Activated naive CD8-positive, alpha-beta T cell treated with anti-CD3 and anti-CD28 coated beads for 36 hours (primary cell): ENCODE results near the gene ELAVL1. TPM values are rescaled to one million over a fixed set of nuclear protein-coding genes. Genes with fewer than 3 reads are reported as not detected.
"Not testable (repeated sequence)": the region's sequence is repeated elsewhere in the genome, so short reads cannot be mapped to it uniquely, and the experiment has no call there.

Experiments used
- DNase-seq: peaks from one replicate; pipeline ENCODE4 v3.0.0; 2021
- H3K27ac Mint-ChIP-seq: one replicate; pipeline ENCODE4 v1.8.0; 2022; ENCODE audit warnings: mild to moderate bottlenecking, moderate library complexity, mixed read lengths
- H3K27me3 Mint-ChIP-seq: one replicate; pipeline ENCODE4 v1.8.0; 2022; ENCODE audit warnings: mild to moderate bottlenecking, mixed read lengths
- H3K36me3 Mint-ChIP-seq: one replicate; pipeline ENCODE4 v1.8.0; 2021; ENCODE audit warnings: mild to moderate bottlenecking, mixed read lengths
- H3K4me1 Mint-ChIP-seq: one replicate; pipeline ENCODE4 v1.8.0; 2021; ENCODE audit warnings: mixed read lengths
- H3K4me3 Mint-ChIP-seq: one replicate; pipeline ENCODE4 v1.8.0; 2022; ENCODE audit warnings: mild to moderate bottlenecking, moderate library complexity, mixed read lengths
- H3K9me3 Mint-ChIP-seq: one replicate; pipeline ENCODE4 v1.8.0; 2022; ENCODE audit warnings: mixed read lengths
- total RNA-seq, 2 experiments: library from RNA; stranded (reverse); gene quantifications; one replicate each; pipeline ENCODE4 v1.2.3, GENCODE V29; 2021

Gene ELAVL1
- total RNA-seq, 2 experiments from 2014 or later, result 169 to 172 TPM

GRCh38 chr19:7931221-7932061 lies 74.0 kb downstream of the ELAVL1 start:
- DNase-seq, result no peak
- H3K9me3 Mint-ChIP-seq, result no peaks in the 10 kb centered on the region
- no peaks in the 10 kb centered on the region for H3K27me3 Mint-ChIP-seq
- no peak overlapping the region for H3K4me3 Mint-ChIP-seq
- H3K36me3 Mint-ChIP-seq, result peaks cover 12% of the 10 kb centered on the region
- H3K27ac Mint-ChIP-seq, result no peak overlapping the region
- H3K4me1 Mint-ChIP-seq, result peaks cover 10% of the 10 kb centered on the region

DNA sequence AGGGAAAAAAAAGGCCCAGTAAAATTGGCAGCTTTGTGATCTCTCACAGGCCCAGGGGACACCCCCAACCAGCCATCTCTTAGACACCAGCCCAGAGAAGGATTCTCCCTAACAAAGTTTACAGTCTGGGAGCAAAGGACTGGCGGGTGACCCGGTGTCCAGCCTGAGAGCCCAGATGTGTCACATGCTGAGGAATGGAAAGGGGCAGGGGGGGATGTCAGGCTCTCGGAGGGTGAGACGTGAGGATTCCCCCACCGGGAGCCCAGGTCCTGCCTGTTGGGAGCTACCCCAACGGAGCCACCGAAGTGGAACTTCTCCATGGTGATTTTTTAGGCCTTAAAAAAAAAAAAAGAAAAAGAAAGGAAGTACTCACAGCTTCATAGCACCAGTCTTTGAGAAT lies 74.7 kb downstream of the ELAVL1 start:
- Mint-ChIP-seq H3K4me3 (no peak overlapping the region), H3K36me3 (peaks cover 15% of the 10 kb centered on the region), H3K9me3 (no peaks in the 10 kb centered on the region), H3K4me1 (peaks cover 13% of the 10 kb centered on the region), H3K27me3 (no peaks in the 10 kb centered on the region), H3K27ac (no peak overlapping the region)
- DNase-seq, result no peak

DNA sequence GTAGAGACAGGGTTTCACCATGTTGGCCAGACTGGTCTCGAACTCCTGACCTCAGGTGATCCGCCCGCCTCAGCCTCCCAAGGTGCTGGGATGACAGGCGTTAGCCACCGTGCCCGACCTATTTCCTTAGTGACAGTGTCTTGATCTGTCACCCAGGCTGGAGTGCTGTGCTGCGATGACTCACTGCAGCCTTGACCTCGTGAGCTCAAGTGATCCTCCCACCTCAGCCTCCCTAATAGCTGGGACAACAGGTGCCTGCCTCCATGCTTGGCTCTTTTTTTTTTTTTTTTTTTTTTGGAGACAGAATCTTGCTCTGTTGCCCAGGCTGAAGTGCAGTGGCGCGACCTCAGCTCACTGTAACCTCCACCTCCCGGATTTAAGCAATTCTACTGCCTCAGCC lies 75.4 kb downstream of the ELAVL1 start:
- Mint-ChIP-seq H3K4me1 (peaks cover 14% of the 10 kb centered on the region), H3K36me3 (peaks cover 15% of the 10 kb centered on the region)
- not testable (repeated sequence) for H3K9me3 Mint-ChIP-seq, DNase-seq, H3K27ac Mint-ChIP-seq, H3K4me3 Mint-ChIP-seq, H3K27me3 Mint-ChIP-seq

DNA sequence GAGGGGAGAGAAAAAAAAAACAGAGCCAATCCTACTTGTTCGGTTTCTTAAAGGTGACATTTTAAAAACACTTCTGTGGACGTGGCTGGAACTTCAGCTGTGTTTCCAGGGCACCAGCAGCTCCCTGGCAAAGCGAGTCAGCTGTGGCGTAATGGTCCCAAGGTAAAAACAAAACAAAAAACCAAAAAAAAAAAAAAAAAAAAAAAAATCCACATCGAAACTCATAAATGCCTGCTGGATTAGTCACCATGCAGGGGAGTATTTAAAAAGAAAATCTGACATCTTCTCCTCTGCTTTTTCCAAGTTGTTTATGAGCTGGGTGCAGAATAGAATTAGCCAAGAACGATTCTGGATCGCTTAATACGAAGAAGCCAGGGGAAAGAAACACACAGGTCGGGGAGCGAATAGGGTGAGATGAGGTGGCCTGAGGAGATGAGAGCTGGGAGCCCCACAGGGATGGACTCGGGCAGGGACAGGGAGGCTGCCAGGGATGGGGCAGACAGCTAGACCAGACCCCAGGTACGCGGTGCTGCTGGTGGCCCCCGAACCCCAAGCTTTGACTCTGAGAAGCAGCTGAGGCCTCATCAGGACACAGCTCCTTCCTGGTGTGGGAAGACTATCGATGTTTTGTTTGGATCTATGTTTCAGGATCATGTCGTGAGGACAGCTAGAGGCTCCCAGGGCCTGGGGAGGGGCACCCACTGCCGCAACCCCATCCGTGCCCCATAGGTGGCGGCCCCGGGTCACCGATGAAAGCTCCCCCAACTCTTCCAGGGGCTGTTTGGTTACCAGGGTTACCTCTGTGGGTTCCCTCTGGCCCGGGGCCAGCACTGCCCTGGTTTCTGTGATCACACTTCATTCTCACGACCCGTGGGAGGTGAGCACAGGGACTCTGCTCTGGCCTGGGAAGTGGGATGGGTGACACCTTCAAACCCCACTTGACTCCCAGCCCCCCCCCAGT lies 76.4 kb downstream of the ELAVL1 start:
- no peaks in the 10 kb centered on the region for H3K9me3 Mint-ChIP-seq
- peak overlapping the region; percentile 56 for H3K27ac Mint-ChIP-seq
- H3K27me3 Mint-ChIP-seq, result no peaks in the 10 kb centered on the region
- H3K36me3 Mint-ChIP-seq, result peaks cover 13% of the 10 kb centered on the region
- peak; percentile 81 for DNase-seq
- H3K4me1 Mint-ChIP-seq, result peaks cover 14% of the 10 kb centered on the region
- H3K4me3 Mint-ChIP-seq, result no peak overlapping the region

DNA sequence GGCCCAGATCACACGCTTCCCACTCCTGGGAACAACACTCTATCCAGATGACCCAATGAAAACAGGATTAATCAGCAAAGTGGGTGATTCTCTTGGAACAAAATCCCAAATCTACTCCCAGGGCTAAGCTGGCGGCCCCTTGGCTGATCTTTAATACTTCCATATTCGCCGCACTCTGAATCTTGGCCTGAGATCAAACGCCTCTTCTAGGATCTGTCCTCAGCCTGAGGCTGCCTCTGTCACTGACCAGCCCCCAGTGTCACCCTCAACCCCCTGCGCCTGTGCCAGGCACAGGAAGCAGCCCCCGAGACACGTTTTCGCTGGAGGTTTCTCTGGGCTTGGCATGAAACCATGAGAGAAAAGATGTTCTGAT lies 77.1 kb downstream of the ELAVL1 start:
- peaks cover 14% of the 10 kb centered on the region for H3K4me1 Mint-ChIP-seq
- H3K4me3 Mint-ChIP-seq, result no peak overlapping the region
- no peaks in the 10 kb centered on the region for H3K9me3 Mint-ChIP-seq
- no peak for DNase-seq
- H3K27me3 Mint-ChIP-seq, result no peaks in the 10 kb centered on the region
- peak overlapping the region; percentile 50 for H3K27ac Mint-ChIP-seq
- H3K36me3 Mint-ChIP-seq, result peaks cover 13% of the 10 kb centered on the region

DNA sequence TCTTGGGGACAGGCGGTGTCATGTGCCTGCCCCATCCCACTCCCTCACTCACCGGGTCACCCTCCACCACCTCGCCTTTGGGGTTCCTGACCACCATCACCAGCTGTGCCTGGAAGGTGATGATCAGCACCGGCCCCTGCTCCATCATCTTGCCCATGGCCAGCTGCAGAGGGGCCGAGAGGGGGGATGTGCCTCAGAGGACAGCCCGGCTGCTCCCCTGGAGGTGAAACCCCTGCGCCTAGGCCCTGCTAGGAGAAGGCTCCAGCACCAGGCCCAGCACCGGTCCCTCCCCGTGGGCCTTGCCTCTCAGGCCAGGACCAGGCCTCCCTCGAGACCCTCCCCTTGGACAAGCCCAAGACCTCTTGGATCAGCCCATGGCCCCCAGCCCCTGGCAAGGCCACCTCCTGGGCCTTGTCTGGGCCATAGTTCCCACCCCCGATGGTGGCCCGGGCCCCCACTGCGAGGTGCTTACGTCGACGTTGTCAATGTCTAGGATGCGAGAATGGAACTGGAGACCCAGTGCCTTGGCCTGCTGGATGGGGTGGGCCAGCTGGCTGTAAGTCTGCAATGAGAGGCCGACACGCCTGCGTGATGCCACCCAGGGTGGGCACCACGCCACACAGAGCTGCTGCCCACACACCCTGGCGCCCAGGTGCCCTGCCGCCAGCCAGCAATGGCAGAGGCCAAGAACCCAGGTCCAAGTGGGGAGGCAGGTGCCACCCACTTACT lies 77.7 kb downstream of the ELAVL1 start:
- Mint-ChIP-seq H3K9me3 (no peaks in the 10 kb centered on the region), H3K27ac (no peak overlapping the region), H3K4me3 (no peak overlapping the region), H3K36me3 (peaks cover 13% of the 10 kb centered on the region), H3K27me3 (no peaks in the 10 kb centered on the region), H3K4me1 (peaks cover 14% of the 10 kb centered on the region)
- no peak for DNase-seq

DNA sequence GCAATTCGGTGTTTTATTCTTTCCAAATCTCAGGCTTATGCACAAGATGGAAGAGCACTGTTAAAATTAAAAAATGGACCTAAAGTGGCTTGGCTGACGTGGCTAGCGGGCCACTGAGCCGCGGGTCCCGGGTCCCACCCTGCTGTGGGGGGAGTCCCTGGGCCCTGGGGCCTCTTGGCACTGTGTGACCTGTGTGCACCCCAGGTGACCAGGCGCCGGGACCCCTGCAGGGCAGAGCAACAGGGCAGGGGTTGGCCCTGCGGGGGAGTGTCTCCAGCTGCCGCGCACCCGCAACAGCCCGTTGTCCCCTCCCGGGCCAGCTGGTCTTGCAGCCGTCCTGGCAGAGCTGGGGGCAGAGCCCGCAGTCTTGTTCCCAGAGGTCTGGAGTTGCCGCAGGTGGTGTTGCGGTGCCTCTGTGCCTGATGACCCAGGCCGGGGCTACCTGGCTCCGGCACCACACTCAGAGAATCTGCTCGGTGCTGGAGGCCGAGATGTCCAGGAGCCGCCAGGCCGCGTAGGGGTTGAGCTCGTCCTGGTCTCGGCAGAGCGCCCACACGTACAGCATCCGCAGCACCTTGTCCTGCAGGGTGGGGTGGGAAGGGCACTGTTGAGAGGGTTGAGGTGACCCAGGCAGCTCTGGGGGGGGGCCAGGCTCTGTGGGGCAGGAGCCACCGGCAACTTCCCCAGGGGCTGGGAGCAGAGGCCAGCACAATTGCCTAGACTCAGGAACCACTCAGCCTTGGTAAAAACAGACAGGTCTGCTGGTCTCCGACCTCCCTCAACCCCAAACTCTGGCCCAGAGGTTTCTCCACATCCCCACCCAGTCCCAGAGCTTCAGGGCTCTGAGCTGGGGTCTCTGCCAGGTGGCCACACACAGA lies 78.5 kb downstream of the ELAVL1 start:
- Mint-ChIP-seq H3K36me3 (peaks cover 14% of the 10 kb centered on the region), H3K9me3 (no peaks in the 10 kb centered on the region), H3K27me3 (no peaks in the 10 kb centered on the region), H3K4me3 (peak overlapping the region; percentile 68), H3K4me1 (peaks cover 18% of the 10 kb centered on the region), H3K27ac (no peak overlapping the region)
- DNase-seq, result no peak

DNA sequence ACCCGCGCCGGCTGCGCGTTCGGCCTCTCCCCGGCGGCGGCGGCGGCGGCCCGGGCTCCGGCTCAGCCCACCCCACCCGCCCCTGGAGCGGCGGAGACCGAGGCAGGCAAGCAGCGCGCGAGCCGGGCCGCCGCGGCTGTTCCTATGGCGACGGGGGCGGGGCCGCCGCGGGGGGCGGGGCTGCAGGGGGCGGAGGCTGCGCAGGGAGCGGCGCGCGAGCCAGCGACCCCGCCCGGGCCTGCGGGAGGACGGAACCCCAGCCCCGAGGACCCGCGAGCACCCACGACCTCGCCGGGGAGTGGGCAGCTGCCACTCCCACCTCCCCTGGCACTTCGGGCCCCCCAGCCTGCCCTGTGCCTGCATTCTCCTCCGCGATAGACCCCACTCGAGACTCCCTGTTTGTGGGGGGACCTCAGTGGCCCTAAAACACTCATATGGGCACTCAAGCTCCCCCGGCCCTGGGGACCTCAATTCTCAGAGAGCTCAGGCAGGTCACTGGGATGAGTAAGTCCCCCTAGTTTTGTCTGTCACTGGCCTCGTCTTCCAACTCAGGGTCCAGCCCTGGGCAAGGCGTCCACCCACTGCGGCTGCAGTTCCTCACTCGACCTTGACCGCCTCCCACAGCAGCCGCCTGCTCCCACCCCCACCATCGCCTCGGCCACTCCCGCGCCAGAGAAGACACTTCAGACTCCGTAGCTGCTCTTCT lies 79.3 kb downstream of the ELAVL1 start, which contains the start of gene CTXN1:
Gene CTXN1 (minus strand): TSS at position 115 of the 706 bp plus-strand sequence. CDS start 597 bp downstream, outside the sequence.
- Mint-ChIP-seq H3K4me3 (peak within 1 kb of the TSS; percentile 71), H3K36me3 (peaks cover 14% of the 10 kb centered on the region), H3K27ac (peak within 1 kb of the TSS; percentile 65), H3K27me3 (no peaks in the 10 kb centered on the region), H3K4me1 (peaks cover 22% of the 10 kb centered on the region), H3K9me3 (no peaks in the 10 kb centered on the region)
- peak; percentile 83 for DNase-seq

DNA sequence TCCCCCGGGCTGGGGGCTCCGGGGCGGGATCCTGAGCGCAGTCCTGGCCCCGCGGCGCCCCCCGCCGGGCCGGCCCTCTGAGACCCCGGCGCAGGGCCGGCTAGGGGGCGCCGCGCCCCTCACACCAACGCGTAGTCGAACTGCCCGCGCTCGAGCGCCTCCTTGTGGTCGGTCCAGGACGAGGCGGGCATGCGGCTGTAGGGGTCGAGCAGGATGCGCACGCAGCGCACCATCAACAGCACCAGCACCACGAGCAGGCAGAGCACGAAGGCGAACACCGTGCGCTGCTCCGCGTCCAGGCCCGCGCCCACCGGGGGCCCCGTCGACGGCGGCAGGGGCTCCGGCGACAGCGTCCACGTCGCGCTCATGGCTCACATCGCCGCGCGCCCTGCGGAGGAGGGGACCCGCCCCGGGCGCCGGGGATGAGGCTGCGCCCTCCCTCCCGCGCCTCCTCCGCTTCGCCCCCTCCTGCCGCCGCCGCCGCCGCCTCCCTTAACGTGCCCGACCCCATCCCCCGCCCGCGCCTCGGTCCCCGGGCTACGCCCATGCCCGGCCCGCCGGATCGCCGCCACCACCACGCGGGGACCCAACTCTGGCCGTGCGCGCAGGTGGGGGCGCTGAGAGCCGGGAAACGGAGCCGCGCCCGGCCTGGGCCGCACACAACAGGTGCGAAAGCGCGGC lies 80.1 kb downstream of the ELAVL1 start:
- H3K4me3 Mint-ChIP-seq, result peak overlapping the region; percentile 71
- peaks cover 7% of the 10 kb centered on the region for H3K36me3 Mint-ChIP-seq
- H3K27me3 Mint-ChIP-seq, result no peaks in the 10 kb centered on the region
- no peaks in the 10 kb centered on the region for H3K9me3 Mint-ChIP-seq
- peak; percentile 87 for DNase-seq
- H3K4me1 Mint-ChIP-seq, result peaks cover 25% of the 10 kb centered on the region
- peak overlapping the region; percentile 65 for H3K27ac Mint-ChIP-seq

- H3K4me1 Mint-ChIP-seq, result peaks cover 28% of the 10 kb centered on the region
- no peak for DNase-seq
These were observed 80.7 kb downstream of the ELAVL1 start for GRCh38 chr19:7924651-7925170.

DNA sequence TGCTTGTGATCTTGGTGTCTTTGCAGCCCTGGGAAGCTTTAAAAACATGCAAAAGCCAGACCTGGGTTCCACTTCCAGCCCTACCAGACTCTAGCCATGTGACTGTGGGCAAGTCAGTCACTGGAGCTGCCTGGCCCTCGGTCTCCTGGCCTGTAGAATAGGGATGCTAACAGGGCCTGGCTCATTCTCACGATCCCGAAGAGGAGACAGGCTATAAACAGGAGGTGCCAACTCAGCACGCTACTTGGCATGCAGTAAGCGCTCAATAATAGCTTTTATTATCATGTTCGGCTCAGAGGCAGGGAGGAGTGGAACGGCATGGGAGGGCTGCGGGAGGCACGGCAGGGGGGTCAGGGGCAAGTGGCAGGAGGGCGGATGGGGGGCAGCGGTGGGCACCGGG lies 81.2 kb downstream of the ELAVL1 start:
- H3K4me3 Mint-ChIP-seq, result no peak overlapping the region
- H3K27ac Mint-ChIP-seq, result no peak overlapping the region
- H3K9me3 Mint-ChIP-seq, result no peaks in the 10 kb centered on the region
- H3K4me1 Mint-ChIP-seq, result peaks cover 26% of the 10 kb centered on the region
- peaks cover 7% of the 10 kb centered on the region for H3K36me3 Mint-ChIP-seq
- peaks cover 9% of the 10 kb centered on the region for H3K27me3 Mint-ChIP-seq
- DNase-seq, result no peak

More at GRCh38 chr19:7924651-7925170, 80.7 kb downstream of the ELAVL1 start:
- H3K27me3 Mint-ChIP-seq, result peaks cover 5% of the 10 kb centered on the region
- no peak overlapping the region for H3K27ac Mint-ChIP-seq
- H3K36me3 Mint-ChIP-seq, result peaks cover 7% of the 10 kb centered on the region
- no peak overlapping the region for H3K4me3 Mint-ChIP-seq
- no peaks in the 10 kb centered on the region for H3K9me3 Mint-ChIP-seq

DNA sequence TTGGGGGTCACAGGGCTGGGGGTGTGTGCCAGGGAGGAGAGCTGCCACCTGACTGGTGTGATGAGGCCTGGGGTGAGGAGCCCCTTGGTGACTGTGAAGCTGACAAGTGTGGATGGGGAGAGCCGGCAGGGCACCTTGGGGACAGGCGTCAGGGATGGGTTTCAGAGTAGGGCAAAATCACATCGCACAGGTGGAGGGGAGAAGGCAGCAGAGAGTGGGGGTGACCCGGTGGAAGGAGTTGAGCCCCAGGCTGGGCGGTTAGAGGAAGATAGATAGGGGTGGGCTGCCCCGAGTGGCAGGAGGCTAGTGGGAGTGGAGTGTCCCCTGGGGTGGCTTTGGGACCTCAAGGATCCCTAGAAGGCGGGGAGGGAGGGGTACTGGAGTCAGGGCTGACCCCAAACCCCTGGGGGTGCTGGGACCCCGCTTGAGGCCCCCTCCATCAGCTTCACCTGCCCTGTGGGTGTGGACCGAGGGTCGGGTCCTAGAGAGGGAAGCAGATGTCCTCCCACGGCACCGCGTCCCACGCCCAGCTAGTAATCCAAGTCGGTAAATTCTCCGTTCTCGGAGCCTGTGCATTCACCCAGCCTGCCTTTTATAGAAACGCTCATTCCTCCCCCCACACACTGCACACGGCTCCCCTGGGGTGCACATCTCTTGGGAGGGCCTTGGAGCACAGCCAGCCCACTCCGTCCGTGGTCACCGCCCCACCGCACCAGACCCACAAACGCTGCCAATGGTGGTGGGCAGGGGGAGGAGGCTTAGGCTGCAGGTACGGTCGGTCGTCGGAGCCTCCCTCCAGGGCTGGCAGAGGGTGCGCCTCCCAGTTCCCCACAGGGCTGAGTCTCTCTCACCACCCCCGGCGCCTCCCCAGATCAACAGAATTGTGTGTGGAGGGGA lies 81.9 kb downstream of the ELAVL1 start:
- Mint-ChIP-seq H3K36me3 (peaks cover 7% of the 10 kb centered on the region), H3K4me1 (peaks cover 23% of the 10 kb centered on the region), H3K9me3 (no peaks in the 10 kb centered on the region), H3K27ac (no peak overlapping the region), H3K4me3 (no peak overlapping the region), H3K27me3 (peaks cover 16% of the 10 kb centered on the region)
- DNase-seq, result no peak
